HG03097 (cell line): ENCODE measurements around the gene FGF14.

Experiments
- ATAC-seq: cut with Tn5 transposase; IDR thresholded peaks from one replicate; pipeline ENCODE4 v1.9.1; 2021; ENCODE audit not compliant: unreplicated experiment, low FRiP score

FGF14 gene

DNA sequence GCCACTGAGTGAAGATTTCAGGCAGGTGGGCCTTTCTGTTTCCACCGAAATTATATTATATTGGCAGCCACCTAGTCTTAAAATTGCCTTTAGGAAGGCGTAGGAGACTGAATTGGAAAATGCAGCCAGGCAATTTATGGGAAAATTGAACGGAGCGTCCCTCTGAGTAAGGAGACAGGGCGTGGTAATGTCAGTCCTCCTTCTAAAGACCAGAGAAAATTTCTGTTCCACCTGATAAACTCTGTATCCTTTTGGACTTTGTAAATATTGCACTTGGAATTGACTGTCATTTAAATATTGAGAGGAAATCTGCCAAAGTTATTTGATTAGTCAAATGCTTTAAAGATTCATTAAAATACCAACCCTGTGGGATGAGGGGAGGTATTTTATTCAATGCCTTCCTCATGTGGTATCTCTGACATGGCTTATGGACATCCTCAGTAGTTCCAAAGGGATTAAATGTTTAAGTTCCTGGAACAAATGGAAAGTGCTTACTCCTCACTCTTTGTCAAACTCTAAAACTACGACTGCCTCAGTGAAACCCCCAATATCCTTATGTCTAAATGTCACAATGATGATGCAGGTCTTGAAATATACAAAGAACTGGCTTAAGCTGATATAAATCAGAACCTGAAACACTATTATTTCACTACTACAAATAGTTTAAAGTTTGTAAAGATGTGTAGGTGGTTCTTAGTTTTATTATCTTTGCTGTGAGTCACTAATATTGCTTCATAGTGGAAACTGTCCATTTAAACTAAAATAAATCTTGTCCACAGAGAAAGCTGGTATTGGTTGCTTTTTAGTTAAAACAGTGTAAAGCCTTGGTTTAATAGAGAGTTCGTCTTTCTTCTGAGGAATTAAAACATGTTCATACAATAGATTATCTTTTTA lies 203.2 kb downstream of the FGF14 start:
- no peak for ATAC-seq

- ATAC-seq = no peak
Observed at GRCh38 chr13:102197193-102197592, 204.7 kb downstream of the FGF14 start.

GRCh38 chr13:102195566-102196462 lies 206.0 kb downstream of the FGF14 start:
- ATAC-seq = no peak

DNA sequence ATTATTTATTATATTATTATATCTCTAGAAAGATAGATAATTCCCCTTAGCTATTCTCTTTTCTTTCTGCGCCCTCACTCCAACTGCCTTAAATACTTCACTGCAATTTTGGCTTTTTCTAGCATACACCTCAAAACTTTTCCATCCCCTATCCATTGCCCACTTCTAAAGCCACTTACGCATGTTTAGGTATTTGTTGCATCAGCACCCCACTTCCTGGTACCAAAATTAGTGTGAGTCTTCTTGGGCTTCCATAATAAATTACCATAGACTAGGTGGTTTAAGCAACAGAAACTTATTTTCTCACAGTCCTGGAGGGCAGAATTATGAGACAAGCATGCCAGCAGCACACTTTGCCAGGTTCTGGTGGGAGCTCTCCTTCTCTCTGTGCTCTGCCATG lies 209.0 kb downstream of the FGF14 start:
- ATAC-seq = no peak

GRCh38 chr13:102191951-102192502 lies 209.8 kb downstream of the FGF14 start:
- ATAC-seq = no peak

GRCh38 chr13:102190930-102191329 lies 210.9 kb downstream of the FGF14 start:
- no peak for ATAC-seq

- no peak for ATAC-seq
Observed at GRCh38 chr13:102187313-102187712, 214.5 kb downstream of the FGF14 start.

GRCh38 chr13:102185375-102185984 lies 216.4 kb downstream of the FGF14 start:
- ATAC-seq = no peak

- ATAC-seq = no peak
Observed at GRCh38 chr13:102183509-102184182, 218.2 kb downstream of the FGF14 start.

DNA sequence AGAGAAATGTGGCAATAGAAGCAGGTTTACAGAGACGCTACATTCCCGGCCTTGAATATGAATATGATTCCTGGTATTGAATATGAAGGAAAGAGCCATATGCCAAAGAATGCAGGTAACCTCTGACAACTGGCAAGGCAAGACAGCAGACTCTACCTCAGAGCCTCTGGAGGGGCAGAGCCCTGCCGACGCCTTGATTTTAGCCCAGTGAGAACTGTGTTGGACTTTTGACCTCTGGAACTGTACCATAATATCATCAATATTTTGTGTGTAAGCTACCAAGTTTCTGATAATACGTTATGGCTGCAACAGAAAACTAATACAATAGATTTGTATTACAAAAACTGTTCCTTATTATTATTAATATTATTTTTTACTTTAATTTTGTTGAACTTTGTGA lies 219.7 kb downstream of the FGF14 start:
- ATAC-seq = no peak

- no peak for ATAC-seq
Observed at GRCh38 chr13:102177431-102177830, 224.4 kb downstream of the FGF14 start.

DNA sequence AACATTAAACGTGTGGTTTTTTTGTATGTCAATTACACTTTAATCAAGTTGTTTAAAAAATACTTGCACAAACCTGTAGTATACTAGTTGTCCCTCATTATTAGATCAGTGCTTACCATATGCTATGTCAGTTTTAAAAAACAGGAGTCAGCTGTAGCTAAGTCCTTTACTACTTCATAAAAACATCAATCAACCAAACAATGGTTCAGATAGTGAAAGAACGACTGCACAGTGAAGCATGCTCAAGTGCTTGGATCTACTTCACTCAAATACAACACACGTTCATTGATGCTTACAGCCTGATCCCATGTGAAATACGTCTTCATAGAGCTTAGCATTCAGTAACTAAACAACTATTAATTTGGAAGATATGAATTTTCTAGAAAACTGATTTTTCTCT lies 225.0 kb downstream of the FGF14 start:
- no peak for ATAC-seq

DNA sequence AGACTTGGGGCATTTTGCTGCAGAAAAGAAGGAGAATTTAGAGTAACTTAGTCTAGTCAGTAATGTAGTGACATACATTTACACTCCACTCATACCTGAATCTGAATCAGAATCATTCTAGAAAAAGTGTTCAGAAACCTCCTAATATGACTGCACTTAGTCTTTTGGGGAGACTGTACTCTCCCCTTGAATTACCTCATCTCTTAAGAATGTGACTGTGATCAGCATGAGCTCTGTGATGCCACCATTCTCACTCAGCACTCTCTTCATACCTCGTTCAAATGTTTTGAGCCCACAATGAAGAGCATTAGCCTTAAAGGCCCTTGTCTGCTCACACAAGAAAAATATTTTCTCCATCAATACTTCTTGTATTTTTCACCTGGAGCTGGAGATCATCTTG lies 229.4 kb downstream of the FGF14 start:
- ATAC-seq = no peak

GRCh38 chr13:102170305-102170704 lies 231.5 kb downstream of the FGF14 start:
- ATAC-seq = no peak

DNA sequence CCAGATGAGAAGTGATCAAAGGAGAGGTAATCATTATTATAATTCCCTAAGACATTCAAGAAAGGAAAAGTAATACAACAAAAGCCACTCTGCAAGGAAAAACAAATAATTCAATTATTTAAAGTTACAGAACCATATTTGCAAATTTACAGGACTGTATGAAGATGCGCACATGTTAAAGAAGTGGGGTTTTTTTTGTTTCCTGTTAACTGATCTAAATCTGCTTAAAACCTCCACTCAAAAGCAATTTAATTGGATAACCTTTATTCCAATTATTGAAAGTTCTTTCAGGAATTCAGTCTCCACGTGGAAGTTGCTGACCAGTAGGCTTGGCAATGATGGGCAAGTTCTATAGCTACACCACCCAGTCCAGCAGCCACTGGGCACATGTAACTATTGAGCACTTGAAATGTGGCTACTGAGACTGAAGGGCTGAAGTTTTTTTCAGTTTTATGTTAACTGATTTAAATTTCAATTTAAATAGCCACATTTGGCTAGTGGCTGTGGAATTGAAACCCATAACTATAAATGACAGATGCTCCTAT lies 232.3 kb downstream of the FGF14 start:
- ATAC-seq = no peak

DNA sequence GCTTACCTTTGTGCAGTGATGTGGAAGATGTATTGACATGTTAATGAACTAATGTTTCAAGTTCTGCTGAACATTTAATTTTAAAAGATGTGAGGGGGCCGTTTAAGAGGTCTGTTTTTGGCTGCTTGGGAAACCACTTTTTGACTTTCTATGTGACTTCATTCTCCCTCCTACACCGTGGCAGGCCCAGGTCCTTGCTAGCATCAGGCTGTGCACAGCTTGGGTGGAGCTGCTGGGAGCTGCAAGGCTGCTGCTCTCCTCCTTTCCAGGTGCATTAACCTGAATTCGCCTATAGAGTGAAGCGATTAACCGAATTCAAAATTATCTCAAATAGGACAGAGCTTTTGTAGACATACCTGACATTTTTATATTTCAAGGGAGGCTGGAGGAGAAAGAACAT lies 249.1 kb downstream of the FGF14 start:
- no peak for ATAC-seq

DNA sequence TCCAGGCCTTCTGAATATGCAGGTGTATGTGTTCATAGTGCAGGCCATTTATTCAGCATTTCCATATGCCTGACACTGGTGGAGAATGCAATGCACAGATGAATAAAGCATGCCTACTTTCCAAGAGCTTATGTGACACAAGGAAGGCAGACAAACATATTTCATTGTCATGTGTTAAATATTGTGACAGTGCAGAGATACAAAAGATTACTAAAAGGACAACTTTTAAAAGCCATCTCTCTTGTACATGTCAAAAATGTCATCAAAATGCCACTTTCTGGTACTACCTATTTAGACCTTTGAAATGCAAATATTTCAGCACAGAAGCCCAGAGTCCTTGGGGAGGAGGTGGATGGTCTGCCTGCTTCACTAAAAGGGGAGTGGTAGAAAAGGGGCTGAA lies 254.5 kb downstream of the FGF14 start:
- no peak for ATAC-seq

- no peak for ATAC-seq
Observed at GRCh38 chr13:102145750-102146149, 256.1 kb downstream of the FGF14 start.

GRCh38 chr13:102142473-102142826 lies 259.4 kb downstream of the FGF14 start:
- no peak for ATAC-seq
